D721Med (cell line): ENCODE data around the gene EFCAB13.
"Not testable (repeated sequence)": the region's sequence is repeated elsewhere in the genome, so short reads cannot be mapped to it uniquely, and the experiment has no call there.

Source experiments
- DNase-seq: peaks from one replicate; pipeline ENCODE4 v3.0.0; 2011; ENCODE audit warnings: low spot score; ENCODE audit not compliant: insufficient read length
- FAIRE-seq: peaks from 2 replicates; lab custom pipeline; 2011; peaks lifted over from hg19 to GRCh38; lab: Jason Lieb, UNC
- CTCF ChIP-seq: IDR thresholded peaks from 2 replicates; pipeline ENCODE4 v1.5.1; 2012; ENCODE audit warnings: mild to moderate bottlenecking, control low read depth; ENCODE audit not compliant: insufficient read depth; ENCODE audit errors: missing control alignments

EFCAB13 gene

GRCh38 chr17:47363171-47363570, 39.4 kb downstream of the EFCAB13 start:
- TF ChIP-seq CTCF, result no peak
- FAIRE-seq, result no peak

GRCh38 chr17:47367257-47367656, 43.5 kb downstream of the EFCAB13 start:
- FAIRE-seq, result no peak
- TF ChIP-seq CTCF, result no peak
- no peak for DNase-seq

More at GRCh38 chr17:47363171-47363570, 39.4 kb downstream of the EFCAB13 start:
- DNase-seq, result no peak

GRCh38 chr17:47368262-47368661, 44.5 kb downstream of the EFCAB13 start:
- no peak for FAIRE-seq
- no peak for TF ChIP-seq CTCF
- DNase-seq, result no peak

- FAIRE-seq, DNase-seq: not testable (repeated sequence)
Observed at GRCh38 chr17:47370899-47371298, 47.1 kb downstream of the EFCAB13 start.

GRCh38 chr17:47373002-47373401, 49.2 kb downstream of the EFCAB13 start:
- FAIRE-seq (no peak), DNase-seq (no peak)
- no peak for TF ChIP-seq CTCF

- no peak for DNase-seq
- TF ChIP-seq CTCF, result no peak
- no peak for FAIRE-seq
Observed at GRCh38 chr17:47376247-47376646, 52.5 kb downstream of the EFCAB13 start.

- DNase-seq (no peak), FAIRE-seq (no peak)
- no peak for TF ChIP-seq CTCF
Observed at GRCh38 chr17:47388825-47389224, 65.1 kb downstream of the EFCAB13 start.

GRCh38 chr17:47397532-47398128, 73.9 kb downstream of the EFCAB13 start:
- not testable (repeated sequence) for DNase-seq, FAIRE-seq
